GM18861 (cell line): Measurements from ENCODE around the gene WDR76.
"Not testable (repeated sequence)": the region's sequence is repeated elsewhere in the genome, so short reads cannot be mapped to it uniquely, and the experiment has no call there.

Experiments used
- ATAC-seq: cut with Tn5 transposase; IDR thresholded peaks from one replicate; pipeline ENCODE4 v1.9.1; 2021; ENCODE audit not compliant: unreplicated experiment

WDR76 gene

GRCh38 chr15:43826508-43827341, at the start of gene WDR76:
Gene WDR76, plus strand, starts transcription at chr15:43827002. Its CDS starts 31 bp downstream, at chr15:43827033.
- ATAC-seq = peak; percentile 37

- ATAC-seq = peak; percentile 53
Measured at GRCh38 chr15:43777267-43777914, 49.4 kb upstream of the WDR76 start.

- no peak for ATAC-seq
Measured at GRCh38 chr15:43779016-43779415, 47.8 kb upstream of the WDR76 start.

- ATAC-seq = no peak
Measured at GRCh38 chr15:43789409-43789808, 37.4 kb upstream of the WDR76 start.

- peak; percentile 69 for ATAC-seq
Measured at GRCh38 chr15:43791993-43792760, 34.6 kb upstream of the WDR76 start, which contains the start of gene SERF2. Gene SERF2, plus strand, starts transcription at chr15:43792320. Its CDS starts 57 bp downstream, at chr15:43792377.

GRCh38 chr15:43792761-43793476, 33.9 kb upstream of the WDR76 start:
- no peak for ATAC-seq

GRCh38 chr15:43793647-43794046, 33.2 kb upstream of the WDR76 start:
- no peak for ATAC-seq

- ATAC-seq = no peak
Measured at GRCh38 chr15:43794269-43795037, 32.3 kb upstream of the WDR76 start.

GRCh38 chr15:43795197-43795596, 31.6 kb upstream of the WDR76 start:
- no peak for ATAC-seq

GRCh38 chr15:43795997-43796396, 30.8 kb upstream of the WDR76 start:
- ATAC-seq = no peak

GRCh38 chr15:43796566-43796965, 30.2 kb upstream of the WDR76 start:
- ATAC-seq = no peak

- ATAC-seq = no peak
Measured at GRCh38 chr15:43799209-43799944, 27.4 kb upstream of the WDR76 start.

GRCh38 chr15:43799945-43800285, 26.9 kb upstream of the WDR76 start, which contains the start of gene SERINC4:
Gene SERINC4, minus strand, starts transcription at chr15:43800220. Its CDS starts 234 bp downstream, at chr15:43799986.
- no peak for ATAC-seq

GRCh38 chr15:43800286-43801141, 26.3 kb upstream of the WDR76 start, which contains the start of gene HYPK:
Gene HYPK, plus strand, starts transcription at chr15:43800599. Its CDS starts 24 bp downstream, at chr15:43800623.
- peak; percentile 76 for ATAC-seq

GRCh38 chr15:43802676-43803075, 24.1 kb upstream of the WDR76 start:
- ATAC-seq = not testable (repeated sequence)

GRCh38 chr15:43808435-43808950, 18.3 kb upstream of the WDR76 start:
- no peak for ATAC-seq

GRCh38 chr15:43808960-43809678, 17.7 kb upstream of the WDR76 start:
- peak; percentile 52 for ATAC-seq
